Measurements from ENCODE around the gene FGF14.

DNA sequence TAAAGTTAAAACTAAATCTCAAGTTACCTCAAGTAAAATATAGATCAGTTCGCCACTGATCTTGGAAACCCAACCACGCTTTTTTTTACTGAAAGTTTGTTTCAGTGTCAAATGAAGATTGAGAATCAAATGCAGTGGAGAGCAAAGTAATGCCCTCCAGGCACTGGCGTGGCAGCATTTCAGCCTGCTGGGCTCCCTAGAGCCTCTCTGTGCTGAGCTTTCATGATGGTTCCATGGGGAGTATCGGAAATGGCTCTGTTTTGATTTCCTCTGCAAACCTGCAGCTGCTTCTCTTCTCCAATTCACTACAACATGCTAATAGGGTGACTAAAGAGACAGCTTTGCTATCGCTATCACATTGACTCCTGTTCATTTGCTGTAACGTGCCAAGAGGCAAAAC lies 141.6 kb downstream of the FGF14 start:
- TF ChIP-seq, protein P1, sequence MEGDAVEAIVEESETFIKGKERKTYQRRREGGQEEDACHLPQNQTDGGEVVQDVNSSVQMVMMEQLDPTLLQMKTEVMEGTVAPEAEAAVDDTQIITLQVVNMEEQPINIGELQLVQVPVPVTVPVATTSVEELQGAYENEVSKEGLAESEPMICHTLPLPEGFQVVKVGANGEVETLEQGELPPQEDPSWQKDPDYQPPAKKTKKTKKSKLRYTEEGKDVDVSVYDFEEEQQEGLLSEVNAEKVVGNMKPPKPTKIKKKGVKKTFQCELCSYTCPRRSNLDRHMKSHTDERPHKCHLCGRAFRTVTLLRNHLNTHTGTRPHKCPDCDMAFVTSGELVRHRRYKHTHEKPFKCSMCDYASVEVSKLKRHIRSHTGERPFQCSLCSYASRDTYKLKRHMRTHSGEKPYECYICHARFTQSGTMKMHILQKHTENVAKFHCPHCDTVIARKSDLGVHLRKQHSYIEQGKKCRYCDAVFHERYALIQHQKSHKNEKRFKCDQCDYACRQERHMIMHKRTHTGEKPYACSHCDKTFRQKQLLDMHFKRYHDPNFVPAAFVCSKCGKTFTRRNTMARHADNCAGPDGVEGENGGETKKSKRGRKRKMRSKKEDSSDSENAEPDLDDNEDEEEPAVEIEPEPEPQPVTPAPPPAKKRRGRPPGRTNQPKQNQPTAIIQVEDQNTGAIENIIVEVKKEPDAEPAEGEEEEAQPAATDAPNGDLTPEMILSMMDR (IDR thresholded peaks at IDR 0.05): no peak
- no peak for TF ChIP-seq EZH2 (IDR thresholded peaks at IDR 0.05; ENCODE audit: borderline replicate concordance, insufficient read depth, low read depth, low read length, poor library complexity, severe bottlenecking)

Data from B cell (primary cell).